Activated CD8-positive, alpha-beta memory T cell treated with anti-CD3 and anti-CD28 coated beads, Interleukin-2, amount 50 U/mL, for 4 hours (primary cell): ENCODE data around the gene PSMA6.
"Not testable (repeated sequence)": the region's sequence is repeated elsewhere in the genome, so short reads cannot be mapped to it uniquely, and the experiment has no call there.

Source experiments
- DNase-seq: peaks from one replicate; pipeline ENCODE4 v3.0.0-alpha.2; 2020

PSMA6 gene

GRCh38 chr14:35346738-35347322 is 54.6 kb downstream of the PSMA6 start:
- no peak for DNase-seq

GRCh38 chr14:35347323-35348043 is 55.3 kb downstream of the PSMA6 start:
- no peak for DNase-seq

GRCh38 chr14:35348044-35348380 is 55.8 kb downstream of the PSMA6 start:
- DNase-seq = not testable (repeated sequence)

DNA sequence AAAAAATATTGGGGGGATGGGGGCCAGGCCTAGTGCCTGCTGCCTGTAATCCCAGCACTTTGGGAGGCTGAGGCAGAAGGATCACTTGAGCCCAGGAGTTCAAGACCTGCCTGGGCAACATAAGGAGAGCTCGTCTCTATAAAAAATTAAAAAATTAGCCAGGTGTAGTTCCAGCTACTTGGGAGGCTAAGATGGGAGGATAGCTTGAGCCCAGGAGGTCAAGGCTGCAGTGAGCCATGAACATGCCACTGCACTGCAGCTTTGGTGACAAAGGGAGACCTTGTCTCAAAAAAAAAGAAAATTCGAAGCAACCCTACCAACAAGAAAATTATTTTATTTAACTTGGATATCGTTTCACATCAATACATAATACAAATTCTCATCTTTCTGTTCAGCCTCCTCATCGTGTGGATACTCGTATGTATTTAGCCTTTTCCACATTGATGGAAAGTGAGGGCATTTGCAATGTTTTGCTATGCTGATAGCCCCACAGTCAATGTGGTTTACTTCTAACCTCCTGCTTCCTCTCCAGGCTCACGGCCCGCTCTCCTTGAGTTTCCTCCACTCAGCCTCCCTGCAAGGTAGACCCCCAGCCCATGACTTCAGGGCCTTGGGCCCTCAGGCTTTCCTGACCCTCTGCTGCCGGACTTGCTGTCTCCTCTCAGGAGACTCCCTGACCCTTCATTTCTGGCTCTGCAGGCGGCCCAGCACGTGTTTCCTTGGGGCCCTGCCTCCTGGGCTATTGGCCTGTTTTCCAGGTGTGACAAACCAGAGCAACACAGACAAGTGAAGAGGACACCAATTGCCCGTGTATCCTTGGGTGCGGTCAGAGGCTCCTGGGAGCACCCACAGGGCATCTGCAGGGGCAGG is 57.5 kb downstream of the PSMA6 start:
- no peak for DNase-seq

GRCh38 chr14:35351497-35351896 is 59.3 kb downstream of the PSMA6 start:
- DNase-seq = no peak

- no peak for DNase-seq
These were observed 59.7 kb downstream of the PSMA6 start for GRCh38 chr14:35351897-35352273.

DNA sequence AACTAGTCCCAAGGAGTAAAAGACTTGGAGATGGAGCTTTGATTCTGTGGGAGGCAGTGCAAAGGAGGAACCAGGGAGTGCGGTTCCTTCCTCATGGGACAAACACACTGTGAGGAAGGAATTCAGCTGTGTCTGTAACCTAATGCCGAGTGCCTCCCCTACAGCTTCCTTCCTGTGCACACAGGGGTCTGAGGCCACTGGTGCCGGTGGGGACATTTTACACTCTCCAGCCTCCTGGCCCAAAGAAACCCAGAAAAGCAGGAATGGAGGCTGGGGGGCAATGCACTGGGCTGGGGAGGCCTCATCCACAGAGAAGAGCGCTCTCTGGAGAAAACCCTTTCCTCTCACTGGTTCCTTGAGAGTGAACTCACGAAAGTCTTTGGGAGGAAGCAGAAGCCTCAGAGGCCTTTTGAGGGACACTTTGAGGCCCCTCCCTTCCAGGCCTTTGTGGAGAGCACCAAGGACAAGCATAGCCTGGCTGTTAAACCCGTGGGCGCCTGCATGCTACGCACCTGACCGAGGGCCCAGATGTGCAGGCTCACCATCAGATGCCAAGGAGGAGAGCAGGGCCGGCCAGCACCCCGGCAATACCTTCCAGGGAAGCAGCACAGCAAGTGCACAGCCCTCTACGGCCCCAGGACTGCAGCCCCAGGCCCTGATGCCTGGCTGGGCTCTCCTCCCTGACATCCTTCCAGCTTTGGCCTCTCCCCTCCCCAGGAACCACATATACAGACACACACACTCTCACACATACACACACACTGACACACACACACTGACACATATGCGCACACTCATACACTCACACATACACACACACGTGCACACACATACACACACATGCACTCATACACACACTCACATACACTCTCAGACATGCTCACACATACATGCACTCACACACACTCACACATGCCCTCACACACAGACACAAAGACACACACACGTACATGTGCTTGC is 60.4 kb downstream of the PSMA6 start:
- no peak for DNase-seq

DNA sequence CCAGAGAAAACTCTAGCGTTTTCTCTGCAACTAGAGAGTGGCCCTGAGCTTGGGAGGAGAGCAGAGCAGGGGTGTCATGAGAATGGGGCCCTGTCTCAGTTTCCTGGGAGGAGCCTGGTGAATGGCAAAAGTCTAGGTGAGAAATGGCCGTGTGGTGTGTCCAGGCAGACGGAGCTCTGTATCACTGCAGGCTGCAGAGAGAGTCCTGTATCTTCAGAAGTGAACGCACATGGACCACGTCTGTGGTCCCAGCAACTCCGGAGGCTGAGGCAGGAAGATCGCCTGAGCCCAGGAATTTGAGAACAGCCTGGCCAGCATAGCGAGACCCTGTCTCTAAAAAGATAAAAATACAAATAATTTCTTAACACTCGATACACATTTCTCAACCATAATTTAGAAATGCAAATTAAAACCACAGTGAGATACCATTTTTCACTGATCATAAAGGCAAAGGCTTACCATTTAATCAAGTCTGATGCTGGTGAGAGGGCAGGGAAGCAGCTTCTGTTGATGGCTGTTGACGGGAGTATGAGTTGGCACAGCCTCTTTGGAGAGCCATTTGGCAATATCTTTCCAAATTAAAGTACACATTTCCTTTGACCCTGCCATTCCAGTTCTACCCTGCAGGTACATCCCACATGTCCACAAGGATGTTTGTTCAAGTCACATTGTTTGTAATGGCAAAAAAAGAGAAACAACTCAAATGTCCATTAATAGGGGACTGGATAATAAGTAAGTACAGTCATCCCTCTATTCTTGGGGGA is 61.4 kb downstream of the PSMA6 start:
- no peak for DNase-seq

- not testable (repeated sequence) for DNase-seq
These were observed 63.1 kb downstream of the PSMA6 start for GRCh38 chr14:35355235-35355634.

GRCh38 chr14:35355981-35356841 is 64.0 kb downstream of the PSMA6 start:
- DNase-seq = no peak

- DNase-seq = not testable (repeated sequence)
These were observed 67.5 kb downstream of the PSMA6 start for GRCh38 chr14:35359655-35360054.

GRCh38 chr14:35361141-35361480 is 68.9 kb downstream of the PSMA6 start:
- DNase-seq = no peak

DNA sequence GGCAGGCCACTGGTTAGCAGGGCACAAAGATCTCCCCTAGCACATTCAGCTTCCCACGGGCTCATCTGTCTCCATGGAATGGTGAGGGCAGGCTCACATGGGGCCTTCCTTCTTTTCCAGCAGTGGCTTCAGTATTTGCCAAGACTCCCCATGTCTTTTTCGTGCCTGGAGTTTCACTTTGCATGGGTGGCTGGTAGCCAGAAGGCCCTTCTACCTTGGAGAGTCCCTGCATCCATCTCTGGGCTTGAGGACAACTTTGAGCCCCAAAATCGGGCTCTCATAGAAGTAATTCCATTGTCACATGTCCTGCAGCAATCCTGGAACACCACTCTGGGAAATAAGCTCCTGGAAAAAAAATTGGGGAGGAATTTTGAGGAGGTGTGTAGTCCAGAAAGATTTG is 70.3 kb downstream of the PSMA6 start:
- no peak for DNase-seq

GRCh38 chr14:35362911-35363374 is 70.8 kb downstream of the PSMA6 start:
- DNase-seq = no peak

- DNase-seq = peak; percentile 71
These were observed 73.2 kb downstream of the PSMA6 start for GRCh38 chr14:35365130-35366055.

DNA sequence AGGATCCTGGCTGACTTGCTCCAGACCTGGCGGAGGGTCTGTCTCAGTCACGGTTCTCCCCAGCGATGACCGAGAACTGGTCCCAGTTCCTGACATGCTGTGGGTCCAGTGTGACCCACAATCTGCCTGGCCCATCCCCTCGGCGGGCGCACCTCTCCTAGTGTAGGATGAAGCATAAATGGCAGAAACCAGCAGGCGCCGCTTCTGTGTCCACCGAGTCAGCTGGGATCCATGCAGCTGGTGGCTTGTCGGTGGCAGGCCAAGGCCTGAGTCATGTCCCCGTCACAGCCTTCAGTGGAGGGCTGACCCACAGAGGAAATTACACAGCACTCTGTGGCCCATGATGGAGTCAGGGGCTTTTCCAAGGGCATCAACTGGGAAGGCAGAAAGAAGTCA is 73.9 kb downstream of the PSMA6 start:
- DNase-seq = no peak

GRCh38 chr14:35366521-35366976 is 74.4 kb downstream of the PSMA6 start:
- no peak for DNase-seq

DNA sequence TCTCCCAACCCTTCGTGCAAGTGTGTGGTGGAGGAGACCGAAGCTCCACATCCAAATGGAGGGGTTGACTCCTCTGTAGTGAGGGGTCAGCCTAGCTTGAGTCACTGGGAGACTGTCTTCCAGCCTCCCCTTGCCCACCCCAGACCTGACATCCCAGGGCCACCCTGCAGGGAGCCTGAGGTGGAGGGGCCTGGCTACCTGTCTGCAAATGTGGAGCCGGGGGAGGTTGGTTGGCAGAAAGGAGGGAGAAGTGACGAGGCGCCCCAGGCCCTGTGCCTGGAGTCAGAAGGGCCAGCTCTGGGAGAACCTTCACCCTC is 74.8 kb downstream of the PSMA6 start:
- no peak for DNase-seq
